Lower leg skin (tissue), 4 donors: ENCODE data around the gene SHROOM3. TPM values are rescaled to one million over a fixed set of nuclear protein-coding genes. Genes with fewer than 3 reads are reported as not detected.
"Not testable (repeated sequence)": the region's sequence is repeated elsewhere in the genome, so short reads cannot be mapped to it uniquely, and the experiment has no call there.

Experiments
- DNase-seq, 2 donors: peaks; one replicate each; pipeline ENCODE4 v3.0.0-alpha.2; 2019; ENCODE audit warnings: low spot score in 2 of 2
- H3K4me3 ChIP-seq: fragments of 200-600 bp; sonication (generic); 2 replicates; pipeline ENCODE4 v1.5.1; 2017; ENCODE audit warnings: mild to moderate bottlenecking, low read depth; ENCODE audit not compliant: poor library complexity, severe bottlenecking
- POLR2A ChIP-seq, 2 donors: fragments of 450-650 bp; IDR thresholded peaks; one replicate each; pipeline ENCODE4 v1.6.1; 2016 to 2017; ENCODE audit warnings: antibody characterized with exemption in 2 of 2, mild to moderate bottlenecking in 1 of 2, moderate library complexity in 1 of 2
- WGBS, 2 donors: methylation state at CpG; one replicate each; pipeline ENCODE4 v1.1.5; 2018; 5-methylcytosine and 5-hydroxymethylcytosine counted together
- intact Hi-C: fragments of 100-400 bp; cut with DNase I; formaldehyde crosslinking; loops from one replicate; pipeline ENCODE4 v1.15.0; 2023; ENCODE audit warnings: low total_unique reads
- total RNA-seq, 4 donors: library from RNA; depleted of rRNA; stranded (reverse); fragments of >200 nt; gene quantifications; one replicate each; pipeline ENCODE4 v1.1.0, GENCODE V29; 2016
- TF ChIP-seq, protein P1 (sequence below), 3 donors: fragments of 450-650 bp; IDR thresholded peaks; one replicate each; pipeline ENCODE4 v1.5.1; 2016; ENCODE audit warnings: antibody characterized with exemption in 3 of 3, mild to moderate bottlenecking in 3 of 3, moderate library complexity in 2 of 3

Gene SHROOM3
- total RNA-seq, 4 donors from 2014 or later: 37.7 to 88.8 (median 44.0) TPM

DNA sequence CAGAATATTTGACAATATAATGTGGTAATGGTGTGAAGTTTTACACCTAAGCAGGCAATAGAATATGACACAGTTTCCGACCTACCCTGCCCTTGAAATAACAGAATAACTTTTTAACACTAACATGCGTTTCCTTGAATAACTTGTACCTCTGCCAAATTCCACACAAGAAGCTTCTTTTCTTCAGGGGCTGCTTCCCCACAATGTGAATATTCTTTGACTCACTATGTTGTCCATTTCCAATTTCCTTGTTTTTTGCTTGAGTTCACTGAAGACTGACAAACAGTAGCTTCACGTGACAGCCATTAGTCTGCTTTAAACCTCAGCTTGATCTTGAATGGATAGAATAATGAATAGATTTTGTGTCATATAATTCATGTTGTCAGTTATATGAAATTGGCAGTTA lies 14.3 kb downstream of the SHROOM3 start:
- intact Hi-C loops: no loop called here
- DNase-seq: no peak
- TF ChIP-seq, protein P1, sequence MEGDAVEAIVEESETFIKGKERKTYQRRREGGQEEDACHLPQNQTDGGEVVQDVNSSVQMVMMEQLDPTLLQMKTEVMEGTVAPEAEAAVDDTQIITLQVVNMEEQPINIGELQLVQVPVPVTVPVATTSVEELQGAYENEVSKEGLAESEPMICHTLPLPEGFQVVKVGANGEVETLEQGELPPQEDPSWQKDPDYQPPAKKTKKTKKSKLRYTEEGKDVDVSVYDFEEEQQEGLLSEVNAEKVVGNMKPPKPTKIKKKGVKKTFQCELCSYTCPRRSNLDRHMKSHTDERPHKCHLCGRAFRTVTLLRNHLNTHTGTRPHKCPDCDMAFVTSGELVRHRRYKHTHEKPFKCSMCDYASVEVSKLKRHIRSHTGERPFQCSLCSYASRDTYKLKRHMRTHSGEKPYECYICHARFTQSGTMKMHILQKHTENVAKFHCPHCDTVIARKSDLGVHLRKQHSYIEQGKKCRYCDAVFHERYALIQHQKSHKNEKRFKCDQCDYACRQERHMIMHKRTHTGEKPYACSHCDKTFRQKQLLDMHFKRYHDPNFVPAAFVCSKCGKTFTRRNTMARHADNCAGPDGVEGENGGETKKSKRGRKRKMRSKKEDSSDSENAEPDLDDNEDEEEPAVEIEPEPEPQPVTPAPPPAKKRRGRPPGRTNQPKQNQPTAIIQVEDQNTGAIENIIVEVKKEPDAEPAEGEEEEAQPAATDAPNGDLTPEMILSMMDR (IDR thresholded peaks at IDR 0.05): no peak
- 42 to 44% methylated on average over 3 of the region's 3 CpGs for WGBS, 2 donors
- H3K4me3 ChIP-seq: no peak overlapping the region

DNA sequence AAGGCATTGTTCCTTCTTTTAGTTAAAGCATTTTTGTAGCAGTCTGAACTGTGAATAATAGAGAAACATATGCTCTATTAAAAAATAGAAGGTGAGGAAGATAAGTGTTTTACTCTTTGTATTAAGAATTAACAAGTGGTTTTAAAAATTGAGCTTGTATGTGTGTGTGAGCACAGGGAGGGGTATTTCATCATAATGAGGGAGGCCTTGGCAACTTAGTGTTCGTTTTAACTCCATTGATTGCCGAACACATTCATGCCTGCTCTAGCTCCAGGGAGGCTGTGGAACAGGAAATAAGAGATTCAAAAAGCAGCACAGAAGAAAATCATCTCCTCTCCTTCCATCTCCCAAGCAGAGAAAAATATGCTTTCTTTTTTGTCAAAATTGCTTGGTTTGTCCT lies 14.8 kb downstream of the SHROOM3 start:
- intact Hi-C loops: no loop called here
- no peak overlapping the region for H3K4me3 ChIP-seq
- 21 to 23% methylated on average over 2 of the region's 2 CpGs for WGBS, 2 donors
- no peak for DNase-seq
- TF ChIP-seq POLR2A (IDR thresholded peaks at IDR 0.05): no peak
- TF ChIP-seq, protein P1 (IDR thresholded peaks at IDR 0.05): no peak

DNA sequence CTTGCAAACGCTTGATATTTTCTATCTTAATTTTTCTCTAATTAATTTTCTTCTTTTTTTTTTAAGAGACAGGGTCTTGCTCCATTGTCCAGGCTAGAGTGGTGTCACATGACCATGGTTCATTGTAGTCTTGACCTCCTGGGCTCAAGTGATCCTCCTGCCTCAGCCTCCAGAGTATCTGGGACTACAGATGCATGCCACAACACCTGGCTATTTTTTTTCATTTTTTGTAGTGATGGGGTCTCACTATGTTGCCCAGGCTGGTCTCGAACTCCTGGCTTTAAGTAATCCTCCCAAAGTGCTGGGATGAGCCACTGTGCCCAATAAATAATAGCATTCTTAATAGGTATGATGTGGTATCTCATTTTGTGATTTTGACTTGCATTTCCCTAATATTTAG lies 18.2 kb downstream of the SHROOM3 start:
- intact Hi-C loops: no loop called here
- no peak overlapping the region for H3K4me3 ChIP-seq
- TF ChIP-seq, protein P1 (IDR thresholded peaks at IDR 0.05): no peak
- no peak for TF ChIP-seq POLR2A (IDR thresholded peaks at IDR 0.05)
- no peak for DNase-seq
- WGBS, 2 donors: 93 to 94% methylated on average over 2 of the region's 2 CpGs

DNA sequence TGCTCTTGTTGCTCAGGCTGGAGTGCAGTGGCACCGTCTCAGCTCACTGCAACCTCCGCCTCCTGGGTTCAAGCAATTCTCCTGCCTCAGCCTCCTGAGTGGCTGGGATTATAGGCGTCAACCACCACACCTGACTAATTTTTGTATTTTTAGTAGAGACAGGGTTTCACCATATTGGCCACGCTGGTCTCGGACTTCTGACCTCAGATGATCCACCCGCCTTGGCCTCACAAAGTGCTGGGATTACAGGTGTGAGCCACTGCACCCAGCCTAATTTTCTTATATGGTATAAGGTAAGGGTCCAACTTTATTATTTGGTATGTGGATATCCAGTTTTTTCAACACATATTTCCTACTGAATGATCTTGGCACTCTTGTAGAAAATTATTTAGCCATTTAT lies 19.0 kb downstream of the SHROOM3 start:
- H3K4me3 ChIP-seq, intact Hi-C loops, DNase-seq: not testable (repeated sequence)
- 90 to 91% methylated on average over 6 of the region's 6 CpGs for WGBS, 2 donors

DNA sequence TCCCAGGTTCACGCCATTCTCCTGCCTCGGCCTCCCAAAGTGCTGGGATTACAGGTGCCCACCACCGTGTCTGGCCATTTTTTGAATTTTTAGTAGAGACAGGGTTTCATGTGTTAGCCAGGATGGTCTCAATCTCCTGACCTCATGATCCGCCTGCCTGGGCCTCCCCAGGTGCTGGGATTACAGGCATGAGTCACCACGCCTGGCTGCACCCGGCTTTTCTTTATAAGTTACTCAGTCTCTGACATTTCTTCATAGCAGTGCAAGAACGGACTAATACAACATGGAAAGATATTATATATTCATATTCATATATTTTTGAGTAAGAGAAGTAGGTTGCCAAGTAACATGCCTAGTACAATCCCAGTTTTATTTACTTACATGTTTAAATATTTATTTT lies 22.9 kb downstream of the SHROOM3 start:
- intact Hi-C loops: no loop called here
- TF ChIP-seq POLR2A (IDR thresholded peaks at IDR 0.05): no peak
- TF ChIP-seq, protein P1 (IDR thresholded peaks at IDR 0.05): no peak
- WGBS, 2 donors: 85 to 87% methylated on average over 7 of the region's 7 CpGs
- no peak for DNase-seq
- H3K4me3 ChIP-seq: no peak overlapping the region

DNA sequence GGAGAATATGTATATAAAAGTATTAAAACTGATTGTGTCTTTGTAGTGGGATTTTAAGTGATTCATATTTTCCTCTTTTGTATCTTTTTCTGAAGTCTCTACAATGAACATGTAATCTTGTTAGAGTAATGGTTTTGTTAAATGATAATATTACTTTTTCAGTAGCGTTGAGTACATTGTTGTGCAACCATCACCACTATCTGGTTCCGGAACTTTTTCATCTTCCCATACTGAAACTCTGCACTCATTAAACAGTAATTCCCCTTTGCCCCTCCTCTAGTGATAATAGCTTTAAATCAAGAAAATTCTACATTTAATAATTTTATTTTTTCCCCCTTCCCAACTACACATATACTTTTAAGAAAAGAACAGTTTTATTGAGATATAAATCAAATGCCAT lies 23.3 kb downstream of the SHROOM3 start:
- DNase-seq: no peak
- intact Hi-C loops: no loop called here
- TF ChIP-seq POLR2A (IDR thresholded peaks at IDR 0.05): no peak
- TF ChIP-seq, protein P1 (IDR thresholded peaks at IDR 0.05): no peak
- H3K4me3 ChIP-seq: no peak overlapping the region
- 93 to 94% methylated on average over 2 of the region's 2 CpGs for WGBS, 2 donors
